Prostate gland (tissue), 2 donors: Measurements from ENCODE around the gene PATZ1.

ENCODE experiments used
- POLR2A ChIP-seq: fragments of 450-650 bp; IDR thresholded peaks from one replicate; pipeline ENCODE4 v1.6.1; 2016; ENCODE audit warnings: antibody characterized with exemption, mild to moderate bottlenecking
- TF ChIP-seq, protein P1 (sequence below), 4 experiments: fragments of 200-600 bp in 2 of 4; fragments of 450-650 bp in 2 of 4; sonication (generic) in 2 of 4; IDR thresholded peaks; 1 replicate in 3 of 4; 2 replicates in 1 of 4; pipeline ENCODE4 v1.5.1; 2016 to 2019; ENCODE audit warnings: antibody characterized with exemption in 4 of 4, mild to moderate bottlenecking in 2 of 4, moderate library complexity in 2 of 4

DNA sequence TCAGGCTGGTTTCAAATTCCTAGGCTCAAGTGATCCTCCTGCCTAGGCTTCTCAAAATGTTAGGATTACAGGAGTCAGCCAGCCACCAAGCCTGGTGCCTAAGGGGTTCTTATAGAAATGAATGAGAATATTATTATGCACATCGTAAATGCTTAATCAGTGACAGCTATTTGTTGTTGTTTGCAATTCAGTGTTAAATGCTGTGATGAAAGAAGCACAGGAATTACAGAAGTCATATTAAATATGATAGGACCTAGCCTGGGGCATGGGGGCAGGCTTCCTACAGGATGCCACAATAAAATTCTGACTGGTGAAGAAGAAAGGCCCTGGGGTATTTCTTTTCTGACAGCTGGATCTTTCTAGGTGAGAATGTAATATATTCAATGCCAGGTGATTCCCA lies 13.9 kb upstream of the PATZ1 start:
- TF ChIP-seq, protein P1, sequence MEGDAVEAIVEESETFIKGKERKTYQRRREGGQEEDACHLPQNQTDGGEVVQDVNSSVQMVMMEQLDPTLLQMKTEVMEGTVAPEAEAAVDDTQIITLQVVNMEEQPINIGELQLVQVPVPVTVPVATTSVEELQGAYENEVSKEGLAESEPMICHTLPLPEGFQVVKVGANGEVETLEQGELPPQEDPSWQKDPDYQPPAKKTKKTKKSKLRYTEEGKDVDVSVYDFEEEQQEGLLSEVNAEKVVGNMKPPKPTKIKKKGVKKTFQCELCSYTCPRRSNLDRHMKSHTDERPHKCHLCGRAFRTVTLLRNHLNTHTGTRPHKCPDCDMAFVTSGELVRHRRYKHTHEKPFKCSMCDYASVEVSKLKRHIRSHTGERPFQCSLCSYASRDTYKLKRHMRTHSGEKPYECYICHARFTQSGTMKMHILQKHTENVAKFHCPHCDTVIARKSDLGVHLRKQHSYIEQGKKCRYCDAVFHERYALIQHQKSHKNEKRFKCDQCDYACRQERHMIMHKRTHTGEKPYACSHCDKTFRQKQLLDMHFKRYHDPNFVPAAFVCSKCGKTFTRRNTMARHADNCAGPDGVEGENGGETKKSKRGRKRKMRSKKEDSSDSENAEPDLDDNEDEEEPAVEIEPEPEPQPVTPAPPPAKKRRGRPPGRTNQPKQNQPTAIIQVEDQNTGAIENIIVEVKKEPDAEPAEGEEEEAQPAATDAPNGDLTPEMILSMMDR (IDR thresholded peaks at IDR 0.05) = no peak
- no peak for TF ChIP-seq POLR2A
